Fibroblast of skin of left biceps (primary cell): ENCODE data around the gene RASL12.

Experiments
- DNase-seq, 2 experiments: peaks; one replicate each; pipeline ENCODE4 v3.0.0-alpha.2; 2013; ENCODE audit warnings: low read depth in 2 of 2

Gene RASL12

GRCh38 chr15:65092911-65093792 lies 25.4 kb upstream of the RASL12 start:
- no peak for DNase-seq

- DNase-seq: no peak
These were observed 24.4 kb upstream of the RASL12 start for GRCh38 chr15:65091946-65092770.

GRCh38 chr15:65089206-65089824 lies 21.5 kb upstream of the RASL12 start:
- DNase-seq: no peak

- no peak for DNase-seq
These were observed 20.8 kb upstream of the RASL12 start for GRCh38 chr15:65088643-65089021.

GRCh38 chr15:65087873-65088642 lies 20.3 kb upstream of the RASL12 start:
- no peak for DNase-seq

GRCh38 chr15:65087411-65087810 lies 19.6 kb upstream of the RASL12 start:
- DNase-seq: no peak

GRCh38 chr15:65086680-65087111 lies 18.9 kb upstream of the RASL12 start:
- no peak for DNase-seq

GRCh38 chr15:65085990-65086679 lies 18.3 kb upstream of the RASL12 start:
- DNase-seq: no peak

GRCh38 chr15:65085207-65085753 lies 17.5 kb upstream of the RASL12 start:
- no peak for DNase-seq

- DNase-seq: no peak
These were observed 16.9 kb upstream of the RASL12 start for GRCh38 chr15:65084500-65085206.

GRCh38 chr15:65083262-65083701 lies 15.5 kb upstream of the RASL12 start:
- no peak for DNase-seq

- DNase-seq: no peak
These were observed 14.6 kb upstream of the RASL12 start for GRCh38 chr15:65082303-65082953.

- DNase-seq: no peak
These were observed 14.0 kb upstream of the RASL12 start for GRCh38 chr15:65081758-65082157.

GRCh38 chr15:65081270-65081669 lies 13.5 kb upstream of the RASL12 start:
- DNase-seq: no peak

GRCh38 chr15:65079580-65079979 lies 11.8 kb upstream of the RASL12 start:
- no peak for DNase-seq

GRCh38 chr15:65077981-65078352 lies 10.2 kb upstream of the RASL12 start:
- DNase-seq: no peak

- no peak for DNase-seq
These were observed 9.6 kb upstream of the RASL12 start for GRCh38 chr15:65077291-65077980.

- no peak for DNase-seq
These were observed 8.9 kb upstream of the RASL12 start, which contains the start of gene KBTBD13 for GRCh38 chr15:65076486-65077290. Gene KBTBD13 (plus strand): TSS chr15:65076746. CDS start chr15:65076816, 70 bp downstream.
